HG03045 (cell line): ENCODE measurements around the gene CACTIN.

Source experiments
- ATAC-seq: cut with Tn5 transposase; IDR thresholded peaks from one replicate; pipeline ENCODE4 v1.9.1; 2021; ENCODE audit warnings: mild to moderate bottlenecking, moderate library complexity; ENCODE audit not compliant: unreplicated experiment

CACTIN gene

DNA sequence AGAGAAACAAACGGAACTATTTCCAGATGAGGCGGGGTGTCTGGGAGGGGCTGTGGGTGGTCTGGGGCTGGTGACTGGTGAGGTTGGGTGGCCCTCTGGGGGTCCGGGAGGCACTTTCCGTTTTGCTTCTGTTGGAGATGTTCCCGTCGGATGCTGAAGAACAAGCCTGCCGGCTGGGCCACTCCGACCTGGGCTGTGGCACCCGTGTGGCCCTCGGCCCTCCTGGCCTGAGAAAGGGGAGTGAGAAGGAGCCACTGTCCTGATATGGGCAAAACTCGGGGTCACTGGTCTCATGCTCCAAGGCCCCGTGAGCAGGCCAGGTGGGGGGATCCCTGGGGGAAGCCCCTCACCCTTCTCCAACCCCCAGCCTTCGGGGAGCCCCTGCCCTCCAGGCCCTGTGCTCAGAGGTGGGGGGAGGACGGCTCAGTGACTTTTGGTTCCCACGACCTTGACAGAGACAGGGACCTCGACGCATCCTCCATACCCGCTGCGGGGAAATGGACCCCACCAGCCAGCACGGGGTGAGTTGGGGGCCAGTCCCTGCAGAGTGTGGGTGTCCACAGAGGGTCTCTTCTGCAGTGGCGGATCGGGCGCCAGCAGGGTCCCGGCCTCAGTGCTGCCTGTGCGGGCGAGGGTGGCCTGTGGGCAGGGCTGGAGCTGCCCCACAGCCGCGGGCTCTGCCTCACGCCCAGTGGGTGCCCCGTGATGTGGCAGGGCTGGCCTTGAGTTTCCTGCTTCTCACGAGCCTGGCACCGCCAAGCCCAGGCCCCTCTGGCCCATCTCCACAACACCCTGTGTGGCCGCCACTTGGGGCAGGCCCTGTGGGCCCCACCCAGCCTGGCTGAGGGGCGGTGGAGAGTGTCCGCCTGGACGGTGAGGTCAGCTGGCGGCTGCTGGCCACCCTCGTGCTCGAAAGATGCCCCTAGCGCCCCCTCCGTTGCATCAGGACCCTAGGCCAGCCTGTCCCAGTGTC, 15.6 kb downstream of the CACTIN start:
- no peak for ATAC-seq

DNA sequence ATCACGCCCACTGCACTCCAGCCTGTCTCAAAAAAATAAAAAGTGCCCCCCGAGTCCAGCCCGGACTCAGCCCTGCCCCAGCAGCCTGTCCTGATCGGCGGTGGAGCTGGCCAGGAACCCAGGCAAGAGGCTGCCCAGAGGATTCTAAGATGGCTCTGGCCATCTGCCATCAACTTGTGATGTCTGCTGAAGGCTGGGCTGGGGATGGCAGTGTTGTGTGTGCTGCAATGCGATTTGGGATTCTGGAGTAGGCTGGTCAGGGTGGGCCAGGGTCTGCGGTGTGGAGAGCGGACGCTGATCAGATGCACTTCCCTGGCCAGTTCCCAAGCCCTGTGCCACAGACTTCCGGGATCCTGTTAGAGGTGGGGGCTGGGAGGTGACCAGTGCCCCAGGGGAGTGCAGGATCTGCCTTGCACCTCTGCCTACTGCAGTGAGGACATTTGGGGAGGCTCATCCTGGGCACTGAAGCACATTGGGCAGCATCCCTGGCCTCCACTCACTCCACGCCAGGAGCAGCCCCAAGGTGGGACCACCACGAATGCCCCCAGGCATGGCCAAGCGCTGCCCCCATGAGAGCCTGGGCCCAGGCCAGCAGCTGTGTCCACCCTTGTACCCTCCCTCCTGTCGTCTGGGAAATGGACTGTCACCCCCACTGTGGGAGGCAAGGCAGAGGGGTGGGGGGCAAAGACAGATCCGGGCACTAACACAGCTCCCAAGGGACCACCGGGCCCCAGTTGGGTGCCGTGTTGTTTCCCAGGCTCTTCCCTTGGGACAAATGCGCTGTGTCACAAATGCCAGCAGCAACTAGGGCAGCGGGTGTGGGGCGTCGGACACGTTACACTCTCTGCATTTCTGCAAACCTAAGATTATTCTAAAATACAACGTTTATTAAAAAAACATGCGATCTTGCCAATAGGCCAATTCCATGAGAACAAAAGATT, 16.5 kb downstream of the CACTIN start:
- no peak for ATAC-seq

DNA sequence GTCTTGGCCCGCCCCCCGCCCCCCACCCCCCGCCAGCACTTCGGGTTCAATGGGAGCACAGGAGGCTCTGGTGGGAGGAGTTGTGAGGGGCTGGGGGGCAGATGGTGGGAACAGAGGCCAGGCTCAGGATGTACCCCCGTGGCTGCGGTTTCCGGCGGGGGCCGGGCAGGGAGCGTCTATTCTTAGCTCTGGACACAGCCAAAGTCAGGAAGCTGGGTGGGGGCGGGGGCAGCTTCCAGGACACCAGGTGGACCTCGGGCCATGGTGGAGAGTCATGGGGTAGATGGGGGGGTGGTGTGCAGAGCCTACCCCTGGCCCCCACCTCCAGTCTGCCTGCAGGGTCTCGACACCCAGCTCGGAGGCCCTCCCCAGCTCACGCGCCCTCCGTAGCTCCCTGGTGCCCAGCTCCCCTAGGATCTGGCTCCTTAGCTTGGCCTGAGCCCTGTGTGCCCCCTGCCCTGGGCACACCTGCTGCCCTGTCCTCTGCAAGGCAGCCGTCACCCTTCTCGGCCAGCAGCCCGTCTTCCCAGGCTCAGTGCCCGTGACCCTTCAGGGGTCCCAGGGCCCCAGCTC, 17.8 kb downstream of the CACTIN start:
- ATAC-seq = no peak

GRCh38 chr19:3608079-3608641, 18.4 kb downstream of the CACTIN start:
- ATAC-seq = no peak

GRCh38 chr19:3607303-3608078, 19.1 kb downstream of the CACTIN start:
- ATAC-seq = no peak

- no peak for ATAC-seq
Measured at GRCh38 chr19:3606690-3607289, 19.8 kb downstream of the CACTIN start, which contains the start of gene TBXA2R. TBXA2R (minus strand) TSS chr19:3606875; CDS start chr19:3600634, 6,241 bp downstream.

GRCh38 chr19:3606174-3606689, 20.4 kb downstream of the CACTIN start:
- no peak for ATAC-seq

GRCh38 chr19:3605770-3606169, 20.8 kb downstream of the CACTIN start:
- ATAC-seq = no peak

DNA sequence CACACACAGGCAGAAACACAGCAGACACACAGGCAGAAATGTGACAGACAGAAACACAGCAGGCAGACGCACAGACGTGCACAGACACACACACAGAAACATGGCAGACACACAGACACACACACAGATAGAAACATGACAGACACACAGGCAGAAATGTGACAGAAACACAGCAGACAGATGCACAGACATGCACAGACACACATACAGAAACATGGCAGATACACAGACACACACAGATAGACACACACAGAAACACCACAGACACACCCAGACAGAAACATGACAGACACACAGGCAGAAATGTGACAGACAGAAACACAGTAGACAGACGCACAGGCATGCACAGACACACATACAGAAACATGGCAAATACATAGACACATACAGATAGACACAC, 21.2 kb downstream of the CACTIN start:
- no peak for ATAC-seq

- no peak for ATAC-seq
Measured at GRCh38 chr19:3604987-3605343, 21.6 kb downstream of the CACTIN start.

DNA sequence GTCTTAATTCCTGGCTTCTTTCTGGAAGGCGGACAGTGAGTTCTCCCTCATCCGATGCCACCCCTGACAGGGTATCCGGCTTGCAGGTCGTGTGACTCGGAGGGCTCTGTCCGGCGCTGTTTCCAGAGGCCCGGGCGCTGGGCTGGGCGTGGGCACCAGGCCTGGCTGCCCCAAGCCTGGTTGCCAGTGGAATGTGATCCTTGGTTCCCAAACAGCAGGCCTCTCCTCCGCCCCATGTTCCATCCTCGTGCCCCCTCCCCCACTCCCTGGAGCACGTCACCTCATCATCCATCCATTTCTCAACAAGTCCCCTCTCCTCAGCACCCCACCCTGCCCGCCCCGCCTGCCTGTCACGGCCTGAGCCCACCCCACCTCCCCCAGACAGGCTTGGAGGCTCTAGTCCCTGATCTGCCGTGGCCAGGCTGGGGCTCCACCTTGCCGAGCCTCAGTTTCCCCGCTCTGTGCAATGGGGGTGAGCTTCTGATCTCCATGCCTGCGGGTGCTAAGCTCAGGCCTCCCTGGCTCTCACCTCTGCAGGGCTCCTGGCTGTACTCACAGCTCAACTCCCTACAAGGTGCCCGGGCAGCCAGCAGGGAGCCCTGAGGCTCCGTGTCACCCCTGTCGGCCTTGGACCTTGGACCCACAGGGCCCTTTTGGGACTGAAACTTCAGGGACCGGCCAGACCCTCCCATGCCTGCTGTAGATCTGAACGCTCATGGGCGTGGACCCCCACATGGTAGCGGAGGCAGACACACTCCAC, 22.2 kb downstream of the CACTIN start:
- no peak for ATAC-seq

- ATAC-seq = no peak
Measured at GRCh38 chr19:3603121-3603811, 23.3 kb downstream of the CACTIN start.

- ATAC-seq = no peak
Measured at GRCh38 chr19:3601021-3601420, 25.6 kb downstream of the CACTIN start.

DNA sequence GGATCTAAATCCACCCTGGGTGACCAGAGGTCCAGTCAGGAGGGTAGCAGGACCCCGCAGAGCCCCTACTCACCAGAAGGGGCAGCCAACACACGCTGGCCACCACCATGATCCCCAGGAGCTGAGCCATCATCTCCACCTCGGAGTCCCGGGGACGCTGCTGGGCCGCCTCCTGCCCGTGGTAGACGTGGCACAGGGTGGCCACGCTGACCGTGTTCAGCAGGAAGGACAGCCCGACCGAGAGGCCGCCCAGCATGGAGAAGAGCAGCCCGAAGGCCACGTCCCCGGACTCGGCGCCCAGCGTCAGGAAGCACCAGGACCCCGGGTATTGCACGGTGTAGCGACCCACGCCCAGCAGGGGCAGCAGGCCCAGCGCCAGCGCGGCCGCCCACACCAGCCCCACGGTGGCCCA, 26.8 kb downstream of the CACTIN start:
- no peak for ATAC-seq

DNA sequence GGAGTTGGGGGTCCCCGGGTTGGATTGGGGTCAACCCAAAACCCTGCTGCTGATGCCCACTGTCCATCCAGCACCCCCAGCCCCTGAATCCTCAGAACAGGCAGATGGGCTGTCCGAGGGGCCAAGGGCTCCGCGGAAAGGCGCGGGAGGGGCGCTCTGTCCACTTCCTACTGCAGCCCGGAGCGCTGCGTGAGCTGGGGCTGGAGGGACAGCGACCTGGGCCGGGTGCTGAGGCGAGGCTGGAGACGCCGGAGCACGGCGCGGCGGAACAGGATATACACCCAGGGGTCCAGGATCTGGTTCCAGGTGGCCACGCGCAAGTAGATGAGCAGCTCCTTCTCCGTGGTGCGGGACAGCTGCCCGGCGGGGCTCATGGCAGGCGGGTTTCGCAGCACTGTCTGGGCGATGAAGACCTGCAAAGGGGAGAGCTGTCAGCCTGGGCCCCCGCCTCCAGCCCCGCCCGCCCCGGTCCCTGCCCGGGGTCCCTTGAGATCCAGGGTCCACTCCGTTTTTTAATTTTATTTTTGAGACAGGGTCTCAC, 31.0 kb downstream of the CACTIN start:
- no peak for ATAC-seq

DNA sequence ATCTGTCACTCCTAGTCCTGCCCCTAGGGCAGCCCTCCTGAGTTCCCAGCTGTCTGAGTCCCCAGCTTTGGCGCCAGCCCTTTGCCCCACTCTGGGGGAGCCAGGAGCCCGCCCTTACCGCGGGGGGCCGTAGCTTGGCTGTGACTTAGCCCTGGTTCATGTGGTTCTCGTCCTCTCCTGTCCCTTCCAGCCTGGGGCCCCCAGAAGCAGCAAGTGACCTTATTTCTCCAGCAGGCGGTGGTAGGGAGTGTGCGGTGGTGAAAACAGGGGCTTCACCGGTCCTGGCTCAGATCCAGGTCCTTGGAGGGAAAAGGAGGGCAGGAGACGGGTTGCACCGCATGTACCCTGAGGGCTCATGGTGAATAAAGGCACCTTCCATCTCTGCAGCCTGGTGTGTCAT, 33.4 kb downstream of the CACTIN start:
- ATAC-seq = no peak

DNA sequence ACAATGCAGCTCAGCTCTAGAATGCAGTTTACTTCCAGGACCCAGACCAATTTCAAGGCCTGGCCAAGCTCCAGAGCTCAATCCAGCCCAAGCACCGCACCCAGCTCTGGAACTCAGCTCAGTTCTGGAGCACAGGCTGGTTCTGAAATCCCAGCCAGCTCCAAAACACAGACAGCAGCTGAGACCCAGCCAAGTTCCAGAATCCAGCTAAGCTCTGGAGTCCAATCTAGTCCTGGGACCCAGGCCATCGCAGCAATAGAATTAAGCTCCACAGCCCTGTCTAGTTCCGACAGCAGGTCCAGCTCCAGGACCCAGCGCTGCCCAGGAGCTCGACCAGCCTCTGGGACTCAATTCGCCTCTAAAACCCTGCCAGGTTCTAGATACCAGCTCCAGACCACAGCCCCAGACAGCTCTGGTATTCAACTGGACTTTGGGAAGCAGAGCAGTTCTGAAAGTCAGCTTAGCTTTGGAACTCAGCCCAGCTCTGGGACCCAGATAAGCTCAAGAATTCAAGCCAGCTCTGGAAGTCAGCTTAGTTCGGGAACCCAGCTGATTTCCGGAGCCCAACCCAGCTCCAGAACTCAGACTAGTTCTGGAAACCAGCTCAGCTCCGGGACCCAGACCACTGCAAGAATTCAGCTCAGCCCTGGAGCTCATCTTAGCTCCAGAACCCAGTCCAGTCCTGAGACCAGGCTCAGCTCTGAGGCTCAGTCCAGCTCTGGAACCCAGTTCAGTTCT, 34.5 kb downstream of the CACTIN start:
- no peak for ATAC-seq
